Ammon's horn (tissue), 1 donor: Measurements from ENCODE around the gene CDH2.

Source experiments
- DNase-seq: peaks from one replicate; pipeline ENCODE4 v3.0.0-alpha.2; 2016; ENCODE audit warnings: low spot score

CDH2 gene

DNA sequence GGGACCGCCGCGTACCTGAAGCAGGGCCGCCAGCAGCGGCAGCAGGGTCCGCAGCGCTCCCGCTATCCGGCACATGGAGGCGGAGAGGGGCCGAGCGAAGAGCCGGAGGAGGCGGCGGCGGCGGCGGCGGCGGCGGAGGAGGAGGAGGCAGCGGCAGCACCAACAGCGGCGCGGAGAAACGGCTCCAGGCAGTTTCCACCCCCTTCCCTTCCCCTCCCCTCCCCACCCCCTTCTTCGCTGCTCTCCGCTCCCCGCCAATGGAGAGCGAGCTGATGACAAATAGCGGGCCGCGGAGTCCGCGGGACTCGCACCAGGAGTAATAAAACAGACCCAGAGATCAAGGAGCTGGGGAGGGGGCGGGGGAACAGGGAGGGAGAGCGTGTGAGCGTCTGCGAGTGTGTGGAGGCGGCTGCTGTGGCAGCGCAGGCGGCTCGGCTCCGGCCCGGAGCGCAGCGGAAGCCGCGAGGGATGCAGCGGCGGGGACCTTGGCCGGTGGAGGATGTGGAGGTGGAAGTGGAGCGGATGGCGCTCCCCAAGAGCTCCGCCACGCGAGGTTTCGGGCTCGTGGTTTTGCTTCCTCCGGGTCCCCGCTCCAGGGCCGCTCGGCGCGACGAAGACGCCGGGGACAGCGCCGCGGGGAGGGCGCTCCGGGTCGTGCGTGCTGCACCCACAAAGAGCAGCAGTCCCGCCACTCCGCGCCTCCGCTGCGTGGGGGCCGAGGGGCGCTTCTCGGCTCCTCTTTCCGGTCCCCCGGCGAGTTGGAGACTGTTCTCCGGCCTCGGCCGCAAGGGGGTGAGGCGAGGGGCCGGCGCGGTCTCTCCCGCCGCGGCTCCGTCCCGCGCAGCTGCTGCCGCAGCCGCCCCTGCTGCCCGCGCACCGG lies at the start of gene CDH2:
TSS of gene CDH2 (minus strand) at position 183 of the 880 bp plus-strand sequence. CDS start at position 75, 108 bp downstream.
- DNase-seq, result peak; percentile 85

- DNase-seq, result no peak
Measured at GRCh38 chr18:28212060-28212459, 35.1 kb upstream of the CDH2 start.

- no peak for DNase-seq
Measured at GRCh38 chr18:28208712-28209265, 31.9 kb upstream of the CDH2 start.

DNA sequence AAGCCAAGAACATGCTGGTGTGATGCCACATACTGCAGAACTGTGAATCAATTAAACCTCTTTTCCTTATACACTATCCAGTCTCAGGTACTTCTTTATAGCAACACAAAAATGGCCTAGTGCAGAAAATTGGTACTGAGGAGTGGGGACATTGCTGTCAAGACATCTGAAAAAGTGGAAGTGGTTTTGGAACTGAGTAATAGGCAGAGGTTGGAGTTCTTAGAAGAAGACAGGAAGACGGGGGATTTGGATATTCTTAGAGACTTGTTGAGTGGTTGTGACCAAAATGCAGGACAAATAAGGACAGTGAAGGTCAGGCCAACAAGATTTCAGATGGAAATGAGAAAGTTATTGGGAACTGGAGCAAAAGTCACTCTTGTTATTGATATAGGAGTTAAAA lies 31.3 kb upstream of the CDH2 start:
- DNase-seq, result no peak

DNA sequence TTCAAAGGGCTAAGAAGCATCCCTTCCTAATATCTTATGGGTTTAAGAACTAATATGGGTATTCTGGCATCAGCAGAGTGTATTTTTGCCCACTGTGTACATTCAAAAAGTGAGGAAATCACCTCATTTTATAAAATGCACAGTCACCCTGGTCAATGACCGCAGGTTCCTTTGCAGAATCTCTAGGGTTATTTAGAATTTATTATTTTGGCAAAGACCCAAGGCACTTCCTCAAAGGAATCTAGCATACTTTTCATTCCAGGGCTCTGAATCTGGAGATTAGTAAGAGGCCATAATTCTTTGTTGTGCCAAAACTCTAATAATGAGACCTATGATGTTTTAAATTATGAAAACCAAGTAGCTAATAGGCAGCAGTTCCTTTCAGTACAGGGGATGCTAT lies 27.2 kb upstream of the CDH2 start:
- DNase-seq, result no peak

GRCh38 chr18:28201056-28201455 lies 24.1 kb upstream of the CDH2 start:
- no peak for DNase-seq

GRCh38 chr18:28198620-28199019 lies 21.7 kb upstream of the CDH2 start:
- DNase-seq, result no peak

- no peak for DNase-seq
Measured at GRCh38 chr18:28193177-28193778, 16.3 kb upstream of the CDH2 start.

DNA sequence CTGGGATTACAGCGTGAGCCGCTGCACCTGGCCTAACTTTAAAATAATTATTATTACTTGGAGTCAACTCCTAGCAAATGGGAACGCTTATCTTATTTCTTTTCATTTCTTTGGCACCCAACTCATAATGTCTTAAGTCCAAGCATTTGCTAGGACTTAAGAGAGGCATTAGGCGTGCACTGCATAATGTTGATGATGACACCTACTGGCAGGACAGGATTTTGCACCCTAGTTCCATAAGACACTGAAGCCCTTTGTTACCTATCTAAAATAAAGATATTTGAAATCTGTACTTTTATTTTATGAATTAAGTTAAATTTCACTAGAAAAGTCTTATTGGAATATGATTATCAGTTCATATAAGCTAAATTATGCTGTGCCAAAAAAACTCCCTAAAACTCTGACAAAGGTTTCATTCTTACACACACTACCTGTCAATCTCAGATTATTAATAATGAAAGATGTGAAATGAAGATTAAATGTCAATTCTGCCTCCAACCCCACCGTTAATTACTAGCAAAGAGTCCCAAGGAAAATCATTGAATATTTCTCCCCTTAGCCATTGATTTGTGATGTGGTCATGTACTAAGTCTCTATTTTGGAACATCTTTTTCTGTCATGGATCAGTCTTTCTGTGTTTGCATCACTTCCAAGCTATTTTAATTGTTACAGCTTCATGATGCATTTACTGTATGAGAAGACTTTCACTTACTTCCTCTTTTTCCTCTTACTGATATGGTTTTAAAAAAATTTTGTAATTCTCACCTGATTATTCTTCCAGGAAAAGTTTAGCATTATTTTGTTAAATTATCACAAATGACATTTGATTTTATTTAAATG lies 12.7 kb upstream of the CDH2 start:
- DNase-seq, result peak; percentile 38

GRCh38 chr18:28185121-28185520 lies 8.2 kb upstream of the CDH2 start:
- no peak for DNase-seq

DNA sequence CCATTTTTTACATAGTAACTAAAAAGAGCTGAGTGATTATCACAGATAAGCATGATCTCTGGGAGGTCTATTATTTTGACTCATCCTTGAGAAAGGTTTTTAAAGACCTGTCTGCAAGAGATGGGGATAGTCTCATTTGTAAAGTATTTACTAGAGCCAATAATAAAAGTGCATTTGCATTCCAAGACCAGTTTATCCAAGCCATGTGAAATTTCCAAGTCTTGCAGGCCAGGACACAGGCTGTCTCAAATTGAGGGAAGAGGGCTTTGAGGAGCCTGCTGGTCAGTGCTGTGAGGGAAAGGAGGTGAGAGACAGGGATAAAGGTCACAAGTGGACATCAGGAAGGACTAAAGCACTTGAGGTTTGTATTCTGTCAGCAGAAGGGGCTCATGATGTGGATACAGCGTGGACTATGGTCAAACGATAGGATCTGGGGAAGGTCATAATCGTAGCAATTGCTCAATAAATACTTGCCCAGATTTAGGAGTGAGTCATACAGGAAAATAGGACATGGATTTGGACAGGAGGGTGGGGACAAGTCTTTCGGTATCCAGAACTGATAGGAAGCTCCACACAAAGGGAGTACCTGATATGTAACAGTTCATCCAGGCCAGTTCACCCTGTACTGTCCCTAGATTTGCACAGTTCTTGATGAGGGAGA lies 6.6 kb upstream of the CDH2 start:
- no peak for DNase-seq

DNA sequence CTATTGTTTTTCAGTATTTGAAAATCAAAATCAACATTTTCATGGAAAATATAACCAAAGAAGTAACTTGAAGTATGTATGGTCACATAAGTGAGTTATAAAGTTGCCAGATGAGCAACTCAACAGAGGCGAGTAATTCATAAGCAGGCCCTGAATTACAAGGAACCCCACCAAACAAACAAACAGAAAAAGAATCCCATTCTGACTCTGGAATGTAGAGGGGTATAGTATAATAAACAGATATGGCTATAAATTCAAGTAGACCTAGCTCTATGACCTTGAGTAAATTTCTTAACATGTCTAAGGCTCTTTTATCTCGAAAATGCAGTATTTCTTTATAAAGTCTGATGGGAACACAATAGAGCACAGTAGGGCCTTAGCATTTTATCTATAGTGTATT lies 4.7 kb upstream of the CDH2 start:
- DNase-seq, result no peak

GRCh38 chr18:28178720-28179119 lies 1.8 kb upstream of the CDH2 start:
- no peak for DNase-seq

DNA sequence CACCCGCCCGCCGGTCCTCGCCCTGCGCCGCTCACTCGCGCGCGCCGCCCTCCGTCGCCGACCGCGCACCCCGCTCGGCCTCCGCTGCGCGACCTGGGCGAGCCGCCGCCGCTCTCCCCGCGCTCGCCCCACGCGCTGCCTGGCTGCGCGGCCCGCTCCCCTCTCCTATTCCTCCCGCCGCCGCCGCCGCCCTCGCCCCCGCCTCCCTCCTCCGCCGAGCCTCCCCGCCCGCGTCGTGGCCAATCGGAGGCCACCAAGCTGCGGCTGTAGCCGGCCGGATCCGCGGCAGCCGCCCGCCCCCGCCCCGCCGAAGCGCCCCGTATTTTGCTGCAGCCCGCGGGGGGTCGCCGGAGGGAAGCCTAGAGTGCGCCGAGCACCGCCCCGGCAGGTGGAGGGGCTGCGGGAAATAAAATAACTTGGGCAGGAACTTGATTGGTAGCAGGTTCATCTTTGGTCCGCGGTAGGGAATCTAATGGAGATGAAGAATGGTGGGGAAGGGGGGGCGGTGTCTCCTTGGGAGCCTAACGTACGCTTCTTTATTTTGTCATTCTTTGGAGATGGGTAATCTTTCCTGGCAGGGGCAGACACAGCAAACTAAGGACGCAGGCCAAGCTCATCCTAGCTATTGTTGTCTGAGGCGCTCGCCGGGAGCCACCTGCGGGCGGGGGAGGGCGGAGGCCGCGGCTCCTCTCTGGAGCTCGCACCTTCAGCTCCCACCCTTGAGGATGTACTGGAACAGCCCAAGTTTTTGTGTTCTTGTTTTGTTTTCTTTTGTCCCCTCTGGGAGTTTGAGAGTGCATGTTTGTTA lies 1.1 kb upstream of the CDH2 start:
- DNase-seq, result peak; percentile 80

DNA sequence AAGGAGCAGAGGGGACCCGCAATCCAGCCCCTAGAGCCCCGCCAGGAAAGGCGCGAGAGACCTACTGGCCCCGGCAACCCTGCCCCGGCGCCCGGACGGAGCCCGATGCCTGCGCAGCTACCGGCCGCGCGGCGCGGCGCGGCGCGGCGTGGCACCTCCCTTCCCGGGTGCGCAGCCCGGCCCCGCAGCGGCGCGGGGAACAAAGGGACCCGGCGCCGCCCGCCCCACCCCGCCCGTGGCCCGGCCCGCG lies 307 bp downstream of the CDH2 start:
- DNase-seq, result no peak

- DNase-seq, result peak; percentile 52
Measured at GRCh38 chr18:28175930-28176697, 816 bp downstream of the CDH2 start.

GRCh38 chr18:28175150-28175929 lies 1.6 kb downstream of the CDH2 start:
- peak; percentile 51 for DNase-seq

DNA sequence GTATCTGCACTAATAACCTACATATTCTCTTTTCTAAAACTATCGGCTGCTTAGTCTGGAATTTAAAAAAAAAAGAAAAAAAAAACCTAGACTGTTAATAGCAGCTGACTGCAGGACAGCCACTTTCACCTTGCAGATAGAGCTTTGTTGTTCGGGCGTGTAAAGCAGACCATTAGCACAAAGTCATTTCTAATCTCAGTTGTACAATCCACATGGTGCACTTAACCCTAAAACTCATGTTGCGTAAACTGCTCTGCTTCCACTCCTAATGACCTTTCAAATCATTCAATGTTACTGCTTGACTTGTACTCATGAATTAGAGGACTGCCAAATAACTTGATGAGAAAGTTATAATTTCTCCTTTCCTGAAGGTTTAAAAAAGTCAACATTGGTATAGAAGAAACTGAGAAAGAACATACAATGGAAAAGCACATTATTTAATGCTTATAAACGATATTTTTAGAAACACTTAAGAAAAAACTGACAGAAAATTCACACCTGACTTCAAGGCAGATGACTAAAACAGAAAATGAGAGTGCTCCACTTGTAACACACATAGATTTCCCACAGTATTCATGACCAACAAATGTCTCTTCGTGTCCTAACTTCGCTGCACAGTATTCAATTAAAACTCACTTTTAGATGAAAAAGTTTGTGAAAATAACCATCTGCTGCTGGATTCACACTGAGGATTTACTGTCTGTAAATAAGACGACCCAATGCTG lies 2.6 kb downstream of the CDH2 start:
- no peak for DNase-seq

DNA sequence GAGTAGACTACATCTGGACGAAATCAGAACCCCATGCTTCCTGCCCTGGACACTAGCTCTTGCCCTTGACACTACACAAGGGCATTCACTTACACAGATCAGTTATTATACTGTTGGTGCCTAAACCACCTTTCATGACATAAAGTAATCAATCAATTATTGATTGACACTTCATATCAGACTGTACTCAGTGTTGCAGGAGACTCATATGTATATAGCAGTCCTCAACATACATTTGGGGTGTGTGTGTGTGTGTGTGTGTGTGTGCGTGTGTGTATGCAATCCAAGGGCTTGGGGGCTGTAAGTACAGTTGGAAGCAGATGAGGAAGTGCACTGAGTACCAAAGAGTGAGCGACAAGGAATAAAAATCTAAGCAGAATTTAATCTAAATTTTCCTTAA lies 5.1 kb downstream of the CDH2 start:
- DNase-seq, result no peak
